Mesothelial cell of epicardium (in vitro differentiated cells): ENCODE results near the gene SLC8A1. TPM values are rescaled to one million over a fixed set of nuclear protein-coding genes. Genes with fewer than 3 reads are reported as not detected.

Source experiments
- DNase-seq, 2 experiments: peaks; one replicate each; pipeline ENCODE4 v3.0.0; 2021; ENCODE audit warnings: low spot score in 2 of 2; ENCODE audit not compliant: unreplicated experiment in 2 of 2
- H3K27ac Mint-ChIP-seq: 2 replicates; pipeline ENCODE4 v1.8.0; 2021; ENCODE audit warnings: mixed read lengths
- H3K27me3 Mint-ChIP-seq: 2 replicates; pipeline ENCODE4 v1.8.0; 2021; ENCODE audit warnings: low read depth, mixed read lengths
- H3K36me3 Mint-ChIP-seq: 2 replicates; pipeline ENCODE4 v1.8.0; 2021; ENCODE audit warnings: mixed read lengths
- H3K4me1 Mint-ChIP-seq: 2 replicates; pipeline ENCODE4 v1.8.0; 2021; ENCODE audit warnings: mixed read lengths
- H3K4me3 Mint-ChIP-seq: 2 replicates; pipeline ENCODE4 v1.8.0; 2021; ENCODE audit warnings: mild to moderate bottlenecking, moderate library complexity, mixed read lengths
- H3K9me3 Mint-ChIP-seq: 2 replicates; pipeline ENCODE4 v1.8.0; 2021; ENCODE audit warnings: mixed read lengths
- CTCF ChIP-seq: fragments of 200-600 bp; sonication (generic); IDR thresholded peaks from one replicate; pipeline ENCODE4 v1.5.0; 2021; ENCODE audit warnings: antibody characterized with exemption; ENCODE audit not compliant: unreplicated experiment
- total RNA-seq: library from RNA; stranded (reverse); gene quantifications from 3 replicates; pipeline ENCODE4 v1.2.1, GENCODE V29; 2021

Gene SLC8A1
- total RNA-seq, 1 donor from 2014 or later: 29.6 TPM

GRCh38 chr2:40123326-40123725 lies 328.6 kb downstream of the SLC8A1 start:
- TF ChIP-seq CTCF: no peak
- Mint-ChIP-seq H3K36me3 (no peaks in the 10 kb centered on the region), H3K4me1 (peaks cover 18% of the 10 kb centered on the region), H3K4me3 (no peak overlapping the region), H3K9me3 (no peaks in the 10 kb centered on the region), H3K27ac (peak overlapping the region; percentile 18), H3K27me3 (no peaks in the 10 kb centered on the region)
- no peak for DNase-seq

- H3K27me3 Mint-ChIP-seq: no peaks in the 10 kb centered on the region
- DNase-seq: no peak
- H3K36me3 Mint-ChIP-seq: no peaks in the 10 kb centered on the region
- H3K27ac Mint-ChIP-seq: no peak overlapping the region
- H3K9me3 Mint-ChIP-seq: no peaks in the 10 kb centered on the region
- H3K4me1 Mint-ChIP-seq: peaks cover 18% of the 10 kb centered on the region
- TF ChIP-seq CTCF: no peak
- H3K4me3 Mint-ChIP-seq: no peak overlapping the region
Measured at GRCh38 chr2:40120957-40121356, 330.9 kb downstream of the SLC8A1 start.

GRCh38 chr2:40120026-40120425 lies 331.9 kb downstream of the SLC8A1 start:
- Mint-ChIP-seq H3K4me3 (no peak overlapping the region), H3K9me3 (no peaks in the 10 kb centered on the region), H3K36me3 (peaks cover 2% of the 10 kb centered on the region), H3K4me1 (peaks cover 18% of the 10 kb centered on the region), H3K27me3 (no peaks in the 10 kb centered on the region), H3K27ac (no peak overlapping the region)
- no peak for TF ChIP-seq CTCF
- no peak for DNase-seq

- H3K4me3 Mint-ChIP-seq: no peak overlapping the region
- no peak overlapping the region for H3K27ac Mint-ChIP-seq
- H3K27me3 Mint-ChIP-seq: no peaks in the 10 kb centered on the region
- no peaks in the 10 kb centered on the region for H3K9me3 Mint-ChIP-seq
- H3K36me3 Mint-ChIP-seq: peaks cover 2% of the 10 kb centered on the region
- H3K4me1 Mint-ChIP-seq: peaks cover 15% of the 10 kb centered on the region
- no peak for DNase-seq
- no peak for TF ChIP-seq CTCF
Measured at GRCh38 chr2:40118622-40119021, 333.3 kb downstream of the SLC8A1 start.

- TF ChIP-seq CTCF: no peak
- Mint-ChIP-seq H3K4me3 (no peak overlapping the region), H3K9me3 (no peaks in the 10 kb centered on the region), H3K4me1 (no peaks in the 10 kb centered on the region), H3K36me3 (peaks cover 6% of the 10 kb centered on the region), H3K27ac (no peak overlapping the region), H3K27me3 (no peaks in the 10 kb centered on the region)
- DNase-seq: no peak
Measured at GRCh38 chr2:40115894-40116293, 336.0 kb downstream of the SLC8A1 start.

GRCh38 chr2:40115348-40115747 lies 336.5 kb downstream of the SLC8A1 start:
- no peak overlapping the region for H3K4me3 Mint-ChIP-seq

More at GRCh38 chr2:40115348-40115747, 336.5 kb downstream of the SLC8A1 start:
- H3K27me3 Mint-ChIP-seq: no peaks in the 10 kb centered on the region
- H3K36me3 Mint-ChIP-seq: peaks cover 6% of the 10 kb centered on the region
- H3K27ac Mint-ChIP-seq: no peak overlapping the region
- no peak for DNase-seq
- no peaks in the 10 kb centered on the region for H3K9me3 Mint-ChIP-seq
- H3K4me1 Mint-ChIP-seq: no peaks in the 10 kb centered on the region
- TF ChIP-seq CTCF: no peak
